MM.1S (cell line): Measurements from ENCODE around the gene TOX3.

Experiments
- CTCF ChIP-seq: fragments of 300-600 bp; sonication (generic); IDR thresholded peaks from 2 replicates; pipeline ENCODE4 v1.5.1; 2016; ENCODE audit warnings: antibody characterized with exemption, low read length, mixed read lengths
- EZH2 ChIP-seq: fragments of 300-600 bp; sonication (generic); optimal IDR thresholded peaks from 2 replicates; pipeline ENCODE3; 2017; ENCODE audit warnings: low read depth, mild to moderate bottlenecking, antibody characterized with exemption, low read length, mixed read lengths
- EZH2phosphoT487 ChIP-seq: fragments of 300-600 bp; sonication (generic); IDR thresholded peaks from 2 replicates; pipeline ENCODE4 v1.6.1; 2018; ENCODE audit warnings: antibody characterized with exemption, low read length

- no peak for TF ChIP-seq EZH2
- TF ChIP-seq CTCF: no peak
- TF ChIP-seq EZH2phosphoT487: no peak
Observed at GRCh38 chr16:52441886-52442285, 105.1 kb downstream of the TOX3 start.
